ENCODE results near the gene SHISA9.

Gene SHISA9

GRCh38 chr16:13120557-13120956 lies 219.2 kb downstream of the SHISA9 start:
- no peak for DNase-seq (ENCODE audit: low spot score)

- no peak for DNase-seq (ENCODE audit: low spot score)
Measured at GRCh38 chr16:13123991-13124390, 222.6 kb downstream of the SHISA9 start.

- no peak for DNase-seq (ENCODE audit: low spot score)
Measured at GRCh38 chr16:13127144-13127543, 225.7 kb downstream of the SHISA9 start.

GRCh38 chr16:13130586-13130985 lies 229.2 kb downstream of the SHISA9 start:
- DNase-seq (ENCODE audit: low spot score), result no peak

DNA sequence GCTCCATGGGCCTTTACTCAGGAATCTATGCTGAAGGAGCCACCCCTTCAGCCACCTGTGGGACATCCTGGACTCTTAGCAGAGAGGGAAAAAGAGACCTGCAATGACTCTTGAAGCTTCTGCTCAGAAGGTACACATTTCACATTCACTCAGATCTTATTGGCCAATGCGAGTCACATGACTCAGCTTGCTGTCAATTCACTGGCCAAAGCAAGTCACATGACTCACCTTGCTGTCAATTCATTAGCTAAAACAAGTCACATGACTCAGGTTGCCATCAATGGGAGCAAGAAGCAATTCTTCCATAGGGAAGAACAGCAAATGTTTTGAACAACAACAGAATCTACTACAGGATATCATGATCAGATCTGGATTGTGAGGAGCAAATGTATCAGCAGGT lies 233.4 kb downstream of the SHISA9 start:
- no peak for DNase-seq (ENCODE audit: low spot score)

GRCh38 chr16:13136901-13137300 lies 235.5 kb downstream of the SHISA9 start:
- DNase-seq (ENCODE audit: low spot score), result no peak

GRCh38 chr16:13138528-13138927 lies 237.1 kb downstream of the SHISA9 start:
- DNase-seq (ENCODE audit: low spot score), result no peak

- DNase-seq (ENCODE audit: low spot score), result no peak
Measured at GRCh38 chr16:13139661-13140241, 238.4 kb downstream of the SHISA9 start.

GRCh38 chr16:13143551-13143950 lies 242.2 kb downstream of the SHISA9 start:
- DNase-seq (ENCODE audit: low spot score), result no peak

GRCh38 chr16:13146829-13147228 lies 245.4 kb downstream of the SHISA9 start:
- DNase-seq (ENCODE audit: low spot score), result no peak

- DNase-seq (ENCODE audit: low spot score), result no peak
Measured at GRCh38 chr16:13148294-13148693, 246.9 kb downstream of the SHISA9 start.

GRCh38 chr16:13148836-13149235 lies 247.4 kb downstream of the SHISA9 start:
- no peak for DNase-seq (ENCODE audit: low spot score)

- DNase-seq (ENCODE audit: low spot score), result no peak
Measured at GRCh38 chr16:13150181-13150885, 248.9 kb downstream of the SHISA9 start.

GRCh38 chr16:13153696-13154095 lies 252.3 kb downstream of the SHISA9 start:
- DNase-seq (ENCODE audit: low spot score), result no peak

- DNase-seq (ENCODE audit: low spot score), result no peak
Measured at GRCh38 chr16:13154799-13155198, 253.4 kb downstream of the SHISA9 start.

DNA sequence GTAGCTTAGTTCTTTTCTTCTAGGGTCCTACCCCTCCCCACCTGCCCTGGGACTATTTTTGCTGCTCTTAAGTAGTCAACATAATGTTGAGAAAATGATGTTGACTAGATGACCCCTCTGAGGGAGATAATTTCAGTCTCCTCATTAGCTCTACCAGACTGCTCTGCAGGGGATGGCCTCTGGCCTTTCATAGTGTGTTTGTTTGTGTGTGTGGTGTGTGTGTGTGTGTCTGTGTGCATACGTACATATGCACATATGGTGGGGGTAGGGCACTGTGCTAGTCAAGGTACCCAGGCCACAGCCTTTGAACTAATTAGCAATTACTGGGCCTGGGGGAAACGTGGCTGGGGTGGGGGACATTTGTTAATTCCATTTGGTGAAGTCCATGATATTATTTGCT lies 254.0 kb downstream of the SHISA9 start:
- DNase-seq (ENCODE audit: low spot score), result no peak

DNA sequence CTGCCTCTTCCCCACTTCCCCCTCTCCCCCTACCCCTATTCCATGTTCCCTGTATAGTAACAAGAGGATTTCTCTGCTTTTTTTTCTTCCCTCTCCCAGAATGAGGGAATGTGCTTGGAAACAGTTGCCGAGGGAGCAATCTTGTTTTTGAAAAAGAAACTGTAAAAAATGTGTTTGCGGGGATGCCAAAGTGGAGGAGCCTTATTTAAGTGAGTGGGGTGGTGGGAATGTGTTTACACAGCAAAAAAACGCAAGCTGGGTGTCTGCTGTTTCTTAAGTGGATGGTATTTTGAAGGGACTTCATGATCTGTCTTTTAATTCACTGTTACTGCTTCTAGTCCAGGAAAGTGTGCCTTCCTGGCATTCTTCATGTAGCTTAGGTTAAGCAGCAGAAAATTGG lies 254.4 kb downstream of the SHISA9 start:
- no peak for DNase-seq (ENCODE audit: low spot score)

GRCh38 chr16:13157082-13157481 lies 255.7 kb downstream of the SHISA9 start:
- DNase-seq (ENCODE audit: low spot score), result no peak

- no peak for DNase-seq (ENCODE audit: low spot score)
Measured at GRCh38 chr16:13158427-13158826, 257.0 kb downstream of the SHISA9 start.

DNA sequence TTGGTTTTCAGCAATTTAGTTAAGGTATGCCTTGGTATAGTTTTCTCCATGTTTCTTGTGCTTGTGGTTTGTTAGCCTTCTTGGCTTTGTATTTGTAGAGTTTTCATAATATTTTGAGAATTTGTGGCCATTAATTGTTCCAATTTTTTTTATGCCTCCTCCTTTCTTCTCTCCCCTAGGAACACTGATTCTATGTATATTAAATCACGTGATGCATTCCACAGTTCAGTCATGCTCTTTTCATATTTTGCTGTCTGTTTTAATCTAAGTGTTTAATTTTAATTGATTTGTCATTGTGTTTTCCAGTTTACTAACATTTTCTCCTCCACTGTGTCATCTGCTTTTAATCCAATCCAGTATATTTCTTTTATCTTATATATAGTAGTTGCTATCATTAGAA lies 263.6 kb downstream of the SHISA9 start:
- DNase-seq (ENCODE audit: low spot score), result no peak

DNA sequence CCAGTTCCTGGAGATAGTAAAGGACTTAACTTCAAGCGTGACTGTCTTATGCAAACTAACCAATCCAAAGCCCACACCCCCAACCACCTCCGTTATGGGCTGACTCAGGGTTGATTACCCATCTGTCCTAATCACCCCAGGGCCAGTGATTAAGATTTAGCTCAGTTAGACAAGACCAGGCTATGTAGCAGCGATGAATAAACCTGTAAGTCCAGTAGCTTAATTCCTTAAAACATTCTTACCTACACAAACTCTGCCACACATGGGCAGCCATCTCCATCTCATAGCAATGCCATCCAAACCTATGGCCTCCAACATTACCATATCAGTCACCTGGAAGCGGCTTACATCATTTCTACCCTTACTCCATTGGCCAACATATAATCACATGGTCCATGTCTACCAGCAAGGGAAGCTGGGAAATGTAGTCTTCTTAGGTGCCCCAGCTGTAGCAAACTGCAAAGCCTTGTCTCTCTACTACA lies 266.7 kb downstream of the SHISA9 start:
- DNase-seq (ENCODE audit: low spot score), result no peak

- no peak for DNase-seq (ENCODE audit: low spot score)
Measured at GRCh38 chr16:13171313-13171712, 269.9 kb downstream of the SHISA9 start.

GRCh38 chr16:13176711-13177110 lies 275.3 kb downstream of the SHISA9 start:
- no peak for DNase-seq (ENCODE audit: low spot score)

DNA sequence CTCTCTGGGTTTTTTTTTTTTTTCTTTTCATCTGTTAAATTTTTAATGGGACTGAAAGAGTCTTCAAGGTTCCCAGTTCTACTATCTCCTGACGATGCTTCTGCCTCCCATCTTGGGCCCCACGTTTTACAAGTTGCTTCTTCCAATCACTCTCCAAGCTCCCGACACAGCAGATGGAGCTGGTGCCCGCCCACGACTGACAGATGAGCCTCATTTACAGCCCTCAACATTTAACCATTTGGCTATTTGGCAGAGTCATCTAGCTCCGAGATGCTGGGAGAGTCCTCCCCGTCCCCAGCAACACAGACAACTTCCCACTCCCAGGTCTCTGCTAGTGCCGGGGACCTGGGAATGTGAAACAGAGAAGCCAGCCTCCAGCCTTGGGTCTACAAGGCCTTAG lies 276.9 kb downstream of the SHISA9 start:
- DNase-seq (ENCODE audit: low spot score), result no peak

All from hematopoietic multipotent progenitor cell treated with erythropoietin and hydrocortisone succinate and interleukin-3 and kit ligand, for 17 days (in vitro differentiated cells).